GDM1 (cell line): ENCODE results near the gene CHKB.
"Not testable (repeated sequence)": the region's sequence is repeated elsewhere in the genome, so short reads cannot be mapped to it uniquely, and the experiment has no call there.

ENCODE experiments used
- DNase-seq: peaks from one replicate; lab custom pipeline; 2025; lab: John Stamatoyannopoulos, UW

The CHKB gene

DNA sequence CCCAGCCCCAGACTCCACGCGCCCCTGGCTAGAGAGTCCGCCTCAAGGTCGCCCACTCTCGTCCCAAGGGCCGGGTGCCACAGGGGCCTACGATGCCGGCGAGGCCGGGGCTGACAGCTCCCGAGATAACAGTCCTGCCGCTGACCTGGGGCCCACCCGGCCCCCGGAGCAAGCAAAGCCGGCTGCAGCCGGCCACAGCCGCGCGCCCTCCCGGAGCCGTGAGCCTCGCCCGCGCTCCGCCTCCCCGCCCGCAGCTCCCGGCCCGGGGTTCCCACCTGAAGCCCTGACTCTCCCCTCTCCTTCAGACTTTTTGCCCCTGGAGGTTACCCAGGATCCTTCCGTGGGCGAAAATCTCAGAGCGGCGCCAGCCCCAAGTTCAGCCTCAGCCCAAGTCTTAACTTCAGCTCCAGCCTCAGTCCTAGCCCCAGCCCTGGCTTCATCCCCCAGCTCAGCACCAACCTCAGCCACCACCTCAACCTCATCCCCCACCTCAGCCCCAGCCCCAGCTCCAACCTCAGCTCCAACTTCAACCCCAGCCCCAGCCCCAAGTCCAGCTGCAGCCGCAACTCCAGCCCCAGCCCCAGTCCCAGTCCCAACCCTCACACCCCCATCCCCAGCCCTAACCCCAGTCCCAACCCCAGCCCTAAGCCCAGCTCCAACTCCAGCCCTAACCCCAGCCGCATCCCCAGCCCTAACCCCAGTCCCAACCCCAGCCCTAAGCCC is 35.2 kb downstream of the CHKB start:
- DNase-seq: no peak

DNA sequence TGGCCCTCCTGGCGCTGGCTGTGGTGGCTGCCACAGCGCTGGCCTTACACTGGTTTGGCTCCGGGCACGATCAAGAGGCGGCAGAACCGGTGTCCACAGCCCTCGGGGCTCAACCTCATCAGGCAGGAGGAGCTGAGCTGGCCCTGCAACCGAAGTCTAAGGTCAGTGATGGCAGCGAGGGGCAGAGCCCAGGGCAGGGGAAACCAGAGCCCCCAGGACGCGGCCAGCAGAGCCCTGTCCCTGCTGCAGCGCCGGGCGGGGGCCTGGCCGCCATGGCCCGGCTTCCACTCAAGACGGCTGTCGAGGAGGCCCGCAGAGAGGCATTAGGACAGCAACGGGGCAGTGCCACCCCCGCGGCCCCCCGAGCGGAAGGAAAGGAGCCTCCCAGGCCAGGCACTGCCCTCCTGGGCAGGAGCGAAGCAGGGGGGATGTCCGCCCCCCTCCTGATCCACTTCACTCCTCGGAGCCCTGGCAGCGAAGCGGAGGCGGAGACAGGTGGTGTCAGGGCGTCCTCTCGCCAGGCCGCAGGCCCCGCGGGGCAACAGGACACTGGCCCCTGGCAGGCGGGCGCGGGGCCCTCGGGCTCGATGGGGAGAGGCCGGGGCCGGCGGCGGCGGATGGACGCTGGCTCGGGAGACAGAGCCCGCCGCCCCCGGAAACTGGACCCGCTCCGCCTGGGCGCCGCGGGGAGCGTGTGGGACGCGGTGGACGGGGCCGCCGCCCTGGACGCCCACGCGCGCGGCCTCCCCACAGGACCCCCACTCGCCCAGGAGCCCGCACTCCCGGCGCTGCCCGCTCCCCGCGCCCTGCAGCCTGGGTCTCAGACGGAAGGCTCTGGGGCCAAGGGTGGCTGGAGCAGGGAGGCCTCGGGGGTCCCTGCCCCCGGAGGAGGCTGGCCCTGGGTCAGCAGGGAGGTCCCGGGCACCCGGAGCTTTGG is 36.1 kb downstream of the CHKB start:
- DNase-seq: no peak

DNA sequence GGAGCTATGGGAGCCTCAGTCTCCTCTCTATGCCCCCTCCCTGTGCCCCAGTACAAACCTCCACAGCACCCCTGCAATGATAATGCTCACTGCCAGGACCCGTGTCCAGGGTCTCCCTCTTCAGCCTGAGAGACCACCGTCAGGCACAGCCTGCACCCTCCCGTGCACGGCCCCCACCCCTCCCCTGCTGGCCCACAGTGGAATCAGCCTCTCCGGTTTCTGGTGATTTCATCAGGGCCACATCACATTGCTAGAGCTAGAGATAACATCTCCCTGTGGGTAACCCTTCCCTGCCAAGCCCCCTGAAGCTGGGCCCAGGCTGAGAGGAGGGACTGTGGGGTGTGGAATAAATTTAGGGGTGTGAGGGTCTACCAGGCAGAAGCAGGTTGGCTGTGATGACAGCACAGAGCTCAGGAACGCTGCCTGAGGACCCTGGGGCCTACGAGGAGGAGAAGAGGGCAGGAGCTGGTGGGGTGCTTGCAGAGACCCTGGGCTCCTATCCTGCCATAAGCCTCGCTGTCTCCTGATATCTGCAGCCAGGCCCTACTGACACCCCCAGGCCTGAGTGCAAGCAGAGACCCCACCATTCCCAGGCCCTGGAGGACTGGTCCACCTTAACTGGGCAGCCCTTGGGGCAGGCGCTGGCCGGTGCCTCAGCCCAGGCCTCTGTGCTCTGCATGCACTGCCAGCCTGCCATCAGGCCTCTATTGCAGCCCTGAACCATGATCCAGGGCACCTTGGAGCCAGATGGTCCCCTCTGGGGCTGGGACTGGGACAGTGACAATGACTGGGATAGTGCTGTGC is 36.9 kb downstream of the CHKB start, which contains the start of gene KLHDC7B:
Gene KLHDC7B (plus strand): TSS at position 378 of the 804 bp plus-strand sequence. CDS start 345 bp downstream, at position 723.
- no peak for DNase-seq

DNA sequence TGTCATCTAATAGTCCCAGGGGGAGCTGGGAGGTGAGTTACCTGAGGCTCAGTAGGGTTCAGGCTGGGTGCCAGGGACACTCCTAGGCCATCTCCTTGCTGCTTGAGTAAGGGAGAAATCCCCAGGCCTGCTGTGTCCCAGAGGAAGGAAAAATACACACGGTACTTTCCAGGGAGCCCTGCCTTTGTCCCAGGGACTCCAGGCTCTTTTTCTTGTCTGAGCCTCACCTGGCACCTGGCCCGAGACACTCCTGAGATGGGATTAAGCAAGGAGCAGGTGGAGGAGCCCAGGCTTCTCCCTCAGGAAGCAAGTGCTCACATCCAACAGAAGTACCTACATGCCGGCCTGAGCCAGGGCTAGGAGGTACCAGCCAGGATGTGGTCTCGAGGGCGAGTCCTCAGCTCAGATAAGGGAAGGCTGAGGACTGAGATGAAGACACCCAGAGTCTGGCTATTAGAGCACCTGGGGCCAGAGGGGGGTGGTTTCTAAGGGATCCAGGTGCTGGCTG is 37.8 kb downstream of the CHKB start:
- DNase-seq: no peak

DNA sequence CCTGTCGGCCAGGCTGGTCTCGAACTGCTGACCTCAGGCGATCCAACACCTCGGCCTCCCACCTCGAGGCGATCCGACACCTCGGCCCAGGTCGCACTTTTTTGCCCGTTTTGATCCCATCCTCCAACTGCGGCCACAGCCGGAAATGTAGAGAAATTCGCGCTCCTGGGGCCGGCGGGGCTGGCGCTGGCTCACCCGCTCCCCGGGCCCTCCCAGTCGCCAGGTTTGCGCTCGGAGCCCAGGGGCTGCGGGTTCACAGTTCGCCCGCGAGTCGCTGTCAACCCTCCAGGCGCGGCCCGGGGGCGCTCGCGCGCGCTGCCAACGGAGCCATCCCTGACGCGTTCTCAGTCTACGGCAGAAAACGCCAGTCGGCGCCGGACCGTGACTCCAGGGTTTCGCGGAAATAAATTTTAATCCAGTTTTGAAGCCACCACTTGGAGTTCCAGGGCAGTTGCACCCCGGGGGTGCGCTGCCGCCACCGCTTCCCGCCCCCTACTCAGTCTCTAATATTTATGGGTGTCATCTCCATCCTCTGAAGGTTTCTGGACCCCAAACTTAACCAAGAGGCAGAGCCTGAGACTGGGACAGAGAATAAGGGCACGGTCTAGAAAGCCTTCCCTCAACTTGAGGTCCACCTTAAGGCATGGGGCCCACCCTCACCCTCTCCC is 38.4 kb downstream of the CHKB start:
- DNase-seq: no peak

DNA sequence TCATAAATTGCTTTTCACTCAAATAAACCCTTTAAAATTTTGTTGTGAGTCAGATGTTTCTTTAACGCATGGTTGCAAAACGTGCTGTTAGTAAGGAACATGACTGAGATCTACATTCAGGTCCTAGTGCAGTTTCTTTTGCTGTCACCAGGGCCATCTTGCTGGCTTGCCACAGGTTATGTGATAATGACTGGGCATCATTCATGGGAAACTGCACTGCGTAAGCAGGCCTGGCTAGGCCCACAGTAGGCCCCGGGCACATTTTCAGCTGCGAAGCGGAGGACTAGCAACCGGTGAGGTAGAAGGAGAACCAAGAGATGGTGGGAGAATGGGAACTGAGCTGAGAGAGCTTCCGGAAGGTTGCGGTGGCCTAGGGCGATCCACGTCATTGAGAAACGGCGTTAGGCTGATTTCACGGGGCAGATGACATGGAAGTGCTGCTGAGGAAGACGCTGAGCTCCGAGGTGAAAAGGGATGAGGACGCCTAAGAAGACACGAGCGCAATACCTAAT is 40.2 kb downstream of the CHKB start:
- no peak for DNase-seq

DNA sequence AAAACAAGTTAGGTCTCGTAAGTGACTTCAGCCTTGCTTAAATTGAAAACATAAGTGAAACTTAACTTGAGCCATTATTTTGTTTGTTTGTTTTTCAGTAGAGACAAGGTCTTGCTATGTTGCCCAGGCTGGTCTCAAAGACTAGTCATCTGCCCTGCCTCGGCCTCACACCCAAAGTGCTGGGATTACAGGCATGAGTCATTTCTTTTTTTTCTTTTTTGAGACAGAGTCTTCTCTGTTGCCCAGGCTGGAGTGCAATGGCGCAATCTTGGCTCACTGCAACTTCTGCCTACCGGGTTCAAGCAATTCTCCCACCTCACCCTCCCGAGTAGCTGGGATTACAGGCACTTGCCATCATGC is 41.0 kb downstream of the CHKB start:
- not testable (repeated sequence) for DNase-seq

DNA sequence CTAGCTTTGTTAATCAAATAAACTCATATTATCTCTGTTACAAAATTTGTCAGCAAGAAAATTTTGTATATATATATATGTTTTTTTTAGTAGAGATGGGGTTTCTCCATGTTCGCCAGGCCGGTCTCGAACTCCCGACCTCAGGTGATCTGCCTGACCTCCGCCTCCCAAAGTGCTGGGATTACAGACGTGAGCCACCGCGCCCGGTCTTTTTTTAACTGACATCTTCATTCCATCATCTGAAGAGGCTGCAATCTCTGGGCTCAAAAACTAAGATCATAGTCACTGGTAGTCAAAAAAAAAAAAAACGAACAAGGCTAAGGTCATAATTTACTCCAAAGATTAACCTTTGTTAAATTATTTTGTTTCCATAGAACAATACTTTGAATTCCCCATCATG is 42.3 kb downstream of the CHKB start:
- no peak for DNase-seq

DNA sequence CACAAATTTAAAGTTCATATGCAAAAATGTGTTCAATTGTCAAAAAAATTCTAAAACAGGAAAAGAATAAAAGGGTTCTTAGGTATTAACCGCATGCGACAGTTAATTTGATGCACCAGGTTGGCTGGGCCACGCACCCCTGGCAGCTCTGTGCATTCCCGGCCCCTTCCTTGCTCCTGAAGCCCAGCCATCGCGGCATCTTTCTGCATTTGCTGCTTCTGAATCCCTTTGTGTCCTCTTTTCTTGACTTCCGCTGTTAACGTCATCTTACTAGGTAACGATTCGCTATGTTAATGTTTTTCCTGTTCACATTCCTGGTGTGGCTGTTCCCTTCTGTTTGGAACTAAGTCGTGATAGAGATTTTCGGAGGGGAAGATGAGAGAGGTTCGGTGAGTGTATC is 44.9 kb downstream of the CHKB start:
- no peak for DNase-seq

DNA sequence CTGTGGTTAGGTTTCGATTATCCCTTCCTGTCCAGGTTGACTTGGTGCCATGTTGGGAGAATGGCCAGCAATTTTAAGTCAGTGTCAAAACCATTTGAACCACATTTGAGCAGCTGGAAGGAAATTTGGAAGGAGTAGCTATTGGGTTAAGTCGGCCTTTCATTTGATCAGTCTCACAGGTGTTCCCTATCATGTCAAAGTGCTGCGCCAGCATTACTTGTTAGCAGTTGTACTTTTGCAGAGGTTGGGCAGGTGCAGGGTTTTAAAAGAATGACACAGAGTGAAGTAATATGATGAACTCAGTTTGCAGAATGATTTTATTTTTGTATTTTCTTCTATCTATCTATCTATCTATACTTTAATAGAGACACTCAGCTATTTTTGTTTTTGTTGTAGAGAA is 46.4 kb downstream of the CHKB start:
- DNase-seq: no peak

DNA sequence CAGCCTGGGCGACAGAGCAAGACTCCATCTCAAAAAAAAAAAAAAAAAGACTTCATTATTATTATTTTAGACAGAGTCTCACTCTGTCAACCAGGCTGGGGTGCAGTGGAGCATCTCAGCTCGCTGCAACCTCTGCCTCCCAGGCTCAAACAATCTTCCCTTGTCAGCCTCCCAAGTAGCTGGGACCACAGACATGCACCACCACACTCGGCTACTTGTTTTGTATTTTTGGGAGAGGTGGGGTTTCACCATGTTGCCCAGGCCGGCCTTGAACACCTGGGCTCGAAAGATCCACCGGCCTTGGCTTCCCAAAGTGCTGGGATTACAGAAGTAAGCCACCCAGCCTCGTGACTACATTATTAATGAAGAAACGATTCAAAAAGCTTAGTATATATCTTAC is 47.5 kb downstream of the CHKB start:
- no peak for DNase-seq

DNA sequence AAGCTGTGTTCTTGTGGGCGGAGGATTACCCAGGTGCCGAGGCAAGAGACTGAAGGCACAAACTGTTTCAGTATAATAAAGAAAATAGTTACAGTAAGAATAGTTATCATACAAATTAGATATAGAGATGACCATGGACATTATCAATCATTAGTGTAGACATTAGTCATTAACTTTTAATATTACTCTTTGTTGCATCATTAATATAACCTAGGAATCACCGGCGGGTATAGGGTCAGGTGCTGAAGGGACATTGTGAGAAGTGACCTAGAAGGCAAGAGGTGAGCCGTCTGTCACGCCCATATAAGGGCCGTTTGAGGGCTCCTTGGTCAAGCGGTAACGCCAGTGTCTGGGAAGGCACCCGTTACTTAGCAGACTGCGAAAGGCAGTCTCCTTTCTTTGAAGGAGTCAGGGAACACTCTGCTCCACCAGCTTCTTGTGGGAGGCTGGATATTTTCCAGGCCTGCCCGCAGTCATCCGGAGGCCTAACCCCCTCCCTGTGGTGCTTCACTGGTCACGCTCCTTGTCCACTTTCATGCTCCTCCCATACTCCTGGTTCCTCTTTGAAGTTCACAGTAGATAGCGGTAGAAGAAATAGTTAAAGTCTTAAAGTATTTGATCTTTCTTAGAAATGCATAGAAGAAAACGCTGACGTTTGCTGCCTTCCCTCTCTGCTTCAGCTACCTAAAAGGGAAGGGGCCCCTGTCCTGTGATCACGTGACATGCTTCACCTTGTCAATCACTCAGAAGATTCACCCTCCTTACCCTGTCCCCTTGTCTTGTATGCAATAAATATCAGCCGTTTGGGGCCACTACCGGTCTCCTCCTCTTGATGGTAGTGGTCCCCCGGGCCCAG is 48.6 kb downstream of the CHKB start:
- DNase-seq: not testable (repeated sequence)

DNA sequence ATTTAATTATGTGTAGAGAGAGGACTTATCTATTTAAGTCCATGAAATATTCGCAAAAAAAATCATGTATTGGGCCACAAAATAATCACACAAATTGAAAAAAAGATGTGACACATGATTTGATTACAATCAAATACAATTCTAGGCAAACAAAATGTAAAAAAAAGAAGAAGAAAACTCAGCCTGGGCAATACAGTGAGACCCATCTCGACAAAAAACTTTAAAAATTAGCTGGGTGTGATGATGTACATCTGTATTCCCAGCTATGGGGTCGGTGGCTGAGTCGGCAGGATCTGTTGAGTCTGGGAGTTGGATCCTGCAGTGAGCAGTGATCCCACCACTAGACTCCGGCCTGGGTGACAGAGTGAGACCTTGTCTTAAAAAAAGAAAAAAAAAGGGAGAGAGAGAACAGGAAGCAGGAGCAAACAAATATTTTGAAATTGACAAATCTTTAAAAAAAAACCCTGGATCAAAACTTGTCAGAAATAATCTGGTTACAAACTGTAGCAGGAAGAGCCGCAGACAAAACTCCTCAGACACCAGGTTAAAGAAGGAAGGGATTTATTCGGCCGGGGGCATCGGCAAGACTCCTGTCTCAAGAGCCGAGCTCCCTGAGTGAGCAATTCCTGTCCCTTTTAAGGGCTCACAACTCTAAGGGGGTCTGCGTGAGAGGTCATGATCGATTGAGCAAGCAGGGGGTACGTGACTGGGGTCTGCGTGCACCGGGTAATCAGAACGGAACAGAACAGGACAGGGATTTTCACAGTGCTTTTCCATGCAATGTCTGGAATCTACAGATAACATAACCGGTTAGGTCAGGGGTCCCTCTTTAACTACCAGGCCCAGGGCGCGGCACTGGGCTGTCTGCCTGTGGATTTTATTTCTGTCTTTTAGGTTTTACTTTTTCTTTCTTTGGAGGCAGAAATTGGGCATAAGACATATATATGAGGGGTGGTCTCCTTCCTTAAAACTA is 49.5 kb downstream of the CHKB start:
- no peak for DNase-seq

DNA sequence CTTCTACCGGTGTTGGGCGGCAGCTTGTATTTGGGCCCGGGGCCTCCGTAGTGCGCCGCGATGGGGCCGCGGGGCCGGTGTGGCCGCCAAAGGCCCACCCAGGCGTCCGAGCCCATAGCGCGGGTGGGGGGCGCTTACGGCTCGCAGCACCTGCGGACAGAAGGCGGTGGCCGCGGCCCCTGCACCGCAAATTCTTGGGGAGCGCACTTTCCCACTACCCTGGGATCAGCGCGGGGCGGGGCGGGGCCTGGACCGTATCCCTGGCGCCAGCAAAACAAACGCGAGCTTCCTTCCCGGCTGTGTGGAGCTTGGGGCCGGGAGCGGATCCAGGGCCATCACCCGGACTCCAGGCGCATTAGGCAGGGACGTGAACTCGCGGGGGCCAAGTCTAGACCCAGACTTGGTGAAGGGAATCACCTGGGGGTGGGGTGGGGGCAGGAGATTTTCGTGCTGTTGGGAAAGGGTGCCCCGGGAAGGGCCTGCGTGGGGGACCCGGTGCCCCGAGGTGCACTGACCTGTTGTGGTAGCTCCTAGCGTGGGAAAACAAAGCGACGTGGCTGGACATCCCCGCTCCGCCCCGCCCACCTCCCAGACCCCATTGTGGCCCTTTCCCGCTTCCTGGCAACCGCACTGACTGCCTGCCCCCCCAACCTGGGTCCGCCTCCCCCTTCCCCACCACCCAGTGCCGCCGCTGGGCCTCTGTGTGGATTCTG is 50.5 kb downstream of the CHKB start:
- DNase-seq: no peak

DNA sequence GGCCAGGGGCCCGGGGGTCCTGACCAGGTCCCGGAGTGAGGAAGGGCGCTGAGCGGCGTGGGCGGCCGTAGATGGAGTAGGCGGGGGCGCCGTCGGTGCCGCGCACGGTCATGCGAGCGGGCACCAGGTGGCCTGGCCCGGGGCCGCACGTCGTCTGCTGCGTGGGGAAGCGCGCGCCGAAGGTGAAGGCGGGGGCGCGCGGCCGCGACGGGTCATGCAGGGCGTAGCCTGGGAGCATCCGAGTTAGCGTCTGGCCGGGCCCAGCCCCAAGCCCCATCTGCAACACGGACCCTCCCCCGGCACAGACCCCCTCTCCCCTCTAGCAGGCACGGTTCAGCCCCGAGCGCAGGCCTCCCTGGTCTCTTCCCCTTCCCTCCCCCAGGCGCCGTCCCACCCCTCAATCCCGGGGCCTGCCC is 51.1 kb downstream of the CHKB start:
- no peak for DNase-seq

DNA sequence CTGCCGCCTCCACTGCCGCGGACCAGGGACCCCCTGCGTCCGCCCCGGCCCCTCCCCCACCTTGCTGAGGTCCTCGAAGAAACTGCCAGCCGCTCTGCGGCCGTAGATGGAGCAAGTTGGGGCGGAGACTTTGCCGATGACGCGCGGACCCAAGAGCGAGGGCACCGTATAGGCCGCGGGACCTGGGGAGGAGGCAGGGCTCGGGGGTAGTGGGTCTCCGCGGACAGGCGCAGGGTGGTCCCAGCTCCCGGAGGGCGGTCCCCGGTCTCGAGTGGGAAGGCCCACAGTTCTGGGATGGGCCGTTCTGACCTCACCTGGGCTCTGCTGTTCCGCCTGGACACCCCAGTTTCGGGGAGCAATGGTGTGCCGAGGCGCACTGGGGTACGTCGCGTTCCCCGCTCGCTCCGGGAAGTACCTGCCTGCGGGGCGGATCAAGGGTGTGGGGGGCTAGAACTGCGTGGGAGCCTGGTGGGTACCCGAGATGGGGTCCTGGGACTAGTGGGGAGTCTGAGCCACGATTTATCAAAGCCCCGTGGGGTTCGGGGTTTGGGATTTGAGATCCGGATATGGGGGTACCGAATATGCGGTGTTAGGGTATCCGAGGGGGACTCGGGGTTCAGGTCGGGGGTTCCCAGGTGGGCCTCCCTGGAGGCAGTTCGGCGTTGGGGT is 51.6 kb downstream of the CHKB start:
- no peak for DNase-seq

DNA sequence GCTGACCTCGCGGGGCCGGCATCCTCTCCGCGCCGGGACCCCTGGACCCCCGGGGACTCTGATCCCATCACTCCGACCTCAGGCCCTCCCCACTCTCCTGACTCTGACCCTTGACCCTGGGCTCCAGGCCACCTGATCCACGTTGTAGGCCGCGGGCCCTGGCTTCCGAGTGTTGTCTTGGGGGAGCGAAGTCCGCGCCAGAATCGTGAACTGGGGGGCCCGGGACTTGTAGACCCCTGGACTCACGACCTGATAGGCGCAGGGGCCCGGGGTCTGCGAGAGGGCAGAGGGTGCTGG is 52.1 kb downstream of the CHKB start:
- no peak for DNase-seq

DNA sequence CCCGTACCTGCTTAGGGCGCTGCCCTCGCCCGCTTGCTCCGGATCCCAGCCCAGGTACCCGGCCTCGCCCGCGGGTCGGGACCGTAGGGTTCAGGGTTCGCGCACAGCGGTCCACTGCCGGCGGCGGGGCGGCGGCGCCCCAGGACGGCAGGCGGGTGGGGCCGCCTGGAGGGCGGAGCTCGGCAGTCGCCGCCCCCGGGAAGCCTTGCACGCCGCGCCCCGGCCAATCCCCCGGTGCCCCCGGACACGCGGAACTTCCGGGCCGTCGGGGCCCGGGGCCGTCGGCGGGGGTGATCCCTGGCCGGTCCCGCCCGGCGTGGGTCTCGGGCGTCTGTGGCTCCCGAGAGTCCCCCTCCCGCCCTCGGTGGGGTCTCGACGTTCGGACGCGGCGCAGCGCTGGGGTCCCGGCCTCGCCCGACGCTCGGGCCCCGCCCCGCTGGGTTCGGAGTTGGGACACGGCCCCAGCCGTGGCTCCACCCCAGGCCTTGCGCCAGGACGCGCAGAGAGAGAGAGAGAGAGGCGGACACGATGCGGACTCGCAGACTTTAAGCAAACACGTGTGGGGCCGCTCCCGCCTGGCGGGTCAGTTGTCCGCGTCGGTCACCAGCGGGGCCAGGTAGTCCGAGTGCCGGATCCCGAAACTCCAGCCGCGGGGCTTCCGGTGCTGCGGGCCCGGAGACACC is 52.6 kb downstream of the CHKB start, which contains the start of gene TYMP:
Gene TYMP (minus strand): TSS at position 116 of the 683 bp plus-strand sequence. CDS start 303 bp downstream, outside the sequence.
- DNase-seq: no peak
